ENCODE data around the gene CSNK1A1. TPM values are rescaled to one million over a fixed set of nuclear protein-coding genes. Genes with fewer than 3 reads are reported as not detected.

Gene CSNK1A1
- total RNA-seq, 1 experiment from 2014 or later: 263 TPM

DNA sequence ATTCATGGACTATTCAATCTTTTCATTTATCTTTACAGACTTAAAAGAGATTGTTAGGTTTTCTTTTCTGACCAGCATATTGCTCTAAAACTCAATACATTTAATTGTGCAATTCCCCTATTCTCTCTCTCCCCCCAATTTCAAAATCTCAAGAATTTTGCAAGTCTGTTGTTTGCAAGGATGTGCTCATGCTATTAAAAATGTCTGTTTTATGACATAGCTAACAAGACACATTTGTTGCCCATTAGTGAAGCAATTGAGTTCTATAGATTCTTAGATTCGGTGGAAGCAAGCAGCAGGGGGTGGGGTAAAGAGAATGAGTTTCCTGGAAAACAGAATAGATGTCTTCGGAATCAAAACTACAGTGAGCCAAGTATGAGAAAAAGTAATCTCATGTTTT lies 8.5 kb upstream of the CSNK1A1 start:
- Histone ChIP-seq H3K36me3 (ENCODE audit: control insufficient read depth in 1 of 2, insufficient read depth in 2 of 2, low read length in 2 of 2) (no peaks in the 10 kb centered on the region), H3K27me3 (ENCODE audit: insufficient read depth, low read length) (no peaks in the 10 kb centered on the region), H3K9ac (ENCODE audit: low read length) (no peak overlapping the region), H2AFZ (ENCODE audit: low read depth, low read length, poor library complexity, severe bottlenecking) (peak overlapping the region; percentile 72), H3K4me1 (ENCODE audit: control insufficient read depth in 1 of 2, insufficient read depth in 2 of 2, low read length in 2 of 2) (peaks cover 45 to 75% of the 10 kb centered on the region in 2 experiments), H3K9me2 (ENCODE audit: insufficient read depth) (no peaks in the 10 kb centered on the region), H3K9me3 (ENCODE audit: control insufficient read depth in 1 of 2, insufficient read depth in 1 of 2, low read depth in 1 of 2, low read length in 2 of 2) (no peaks in the 10 kb centered on the region), H3K4me2 (ENCODE audit: low read length) (peak overlapping the region; percentile 75), H3K79me2 (ENCODE audit: insufficient read depth, low read length) (no peaks in the 10 kb centered on the region), H4K20me1 (ENCODE audit: insufficient read depth) (no peaks in the 10 kb centered on the region), H3K27ac (ENCODE audit: low read depth, low read length) (no peak overlapping the region), H3K4me3 (replicated peaks in 1 of 2; ENCODE audit: low read depth in 1 of 2, low read length in 2 of 2) (no peak overlapping the region)
- intact Hi-C loops (cut with micrococcal nuclease): loop anchor here (5.0 to 10.0 kb wide), 3 partner anchors 295 to 827 kb away; no protein-coding TSS in a partner anchor
- no TSS peak for BruUV-seq (replicated peaks)
- no peak for ATAC-seq
- POLR2A ChIA-PET: no interaction called here
- CTCF ChIA-PET: no interaction called here
- DNase-seq (ENCODE audit: low read depth, low spot score): no peak
- TF ChIP-seq, protein P1, sequence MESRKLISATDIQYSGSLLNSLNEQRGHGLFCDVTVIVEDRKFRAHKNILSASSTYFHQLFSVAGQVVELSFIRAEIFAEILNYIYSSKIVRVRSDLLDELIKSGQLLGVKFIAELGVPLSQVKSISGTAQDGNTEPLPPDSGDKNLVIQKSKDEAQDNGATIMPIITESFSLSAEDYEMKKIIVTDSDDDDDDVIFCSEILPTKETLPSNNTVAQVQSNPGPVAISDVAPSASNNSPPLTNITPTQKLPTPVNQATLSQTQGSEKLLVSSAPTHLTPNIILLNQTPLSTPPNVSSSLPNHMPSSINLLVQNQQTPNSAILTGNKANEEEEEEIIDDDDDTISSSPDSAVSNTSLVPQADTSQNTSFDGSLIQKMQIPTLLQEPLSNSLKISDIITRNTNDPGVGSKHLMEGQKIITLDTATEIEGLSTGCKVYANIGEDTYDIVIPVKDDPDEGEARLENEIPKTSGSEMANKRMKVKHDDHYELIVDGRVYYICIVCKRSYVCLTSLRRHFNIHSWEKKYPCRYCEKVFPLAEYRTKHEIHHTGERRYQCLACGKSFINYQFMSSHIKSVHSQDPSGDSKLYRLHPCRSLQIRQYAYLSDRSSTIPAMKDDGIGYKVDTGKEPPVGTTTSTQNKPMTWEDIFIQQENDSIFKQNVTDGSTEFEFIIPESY (IDR thresholded peaks at IDR 0.05; ENCODE audit: extremely low read depth, insufficient replicate concordance, low read length): no peak
- TF ChIP-seq, protein P2, sequence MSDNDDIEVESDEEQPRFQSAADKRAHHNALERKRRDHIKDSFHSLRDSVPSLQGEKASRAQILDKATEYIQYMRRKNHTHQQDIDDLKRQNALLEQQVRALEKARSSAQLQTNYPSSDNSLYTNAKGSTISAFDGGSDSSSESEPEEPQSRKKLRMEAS (IDR thresholded peaks at IDR 0.05): no peak
- TF ChIP-seq JUND (IDR thresholded peaks at IDR 0.05) (no peak), POLR2A (IDR thresholded peaks at IDR 0.05; ENCODE audit: borderline replicate concordance, extremely low read depth, insufficient read depth, insufficient read length) (no peak)
- RAD21 ChIA-PET (ENCODE audit: low non-redundant PET in 1 of 2, low total read pairs in 2 of 2, uncharacterized antibody in 2 of 2, unreplicated experiment in 2 of 2): interaction anchor here in 1 of 2 experiments (0.6 kb wide), 1 partner anchor 15 kb away, joined by 3 read pairs; no protein-coding TSS in a partner anchor

DNA sequence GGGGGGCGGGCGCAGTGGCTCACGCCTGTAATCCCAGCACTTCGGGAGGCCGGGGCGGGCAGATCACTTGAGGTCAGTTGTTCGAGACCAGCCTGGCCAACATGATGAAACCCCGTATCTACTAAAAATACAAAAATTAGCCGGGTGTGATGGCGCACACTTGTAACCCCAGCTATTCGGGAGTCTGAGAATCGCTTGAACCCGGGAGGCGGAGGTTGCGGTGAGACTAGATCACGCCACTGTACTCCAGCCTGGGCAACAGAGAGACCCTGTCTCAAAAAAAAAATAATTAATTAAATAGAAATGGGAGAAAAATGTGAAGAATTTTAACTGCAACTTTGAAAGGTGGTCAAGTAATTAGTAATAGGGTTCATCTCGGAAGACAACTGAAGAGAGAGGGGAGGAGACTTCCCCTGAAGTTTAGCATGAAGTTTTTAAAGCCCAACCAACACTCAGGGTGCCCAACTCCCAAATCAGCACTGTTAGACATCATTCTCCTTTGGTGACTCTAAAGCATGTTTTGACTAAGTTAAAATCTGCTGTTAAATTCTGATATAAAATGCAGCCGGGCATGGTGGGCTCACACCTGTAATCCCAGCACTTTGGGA lies 1.4 kb upstream of the CSNK1A1 start:
- POLR2A ChIA-PET: interaction anchor here (0.7 to 4.5 kb wide), 6 partner anchors 9 to 208 kb away, joined by 3 to 56 read pairs (median 6); partner anchors contain the start of gene GRPEL2
- Histone ChIP-seq H3K4me3 (replicated peaks in 1 of 2; ENCODE audit: low read depth in 1 of 2, low read length in 2 of 2) (peak overlapping the region; percentile 85 to 99), H2AFZ (ENCODE audit: low read depth, low read length, poor library complexity, severe bottlenecking) (no peak overlapping the region), H3K4me1 (ENCODE audit: control insufficient read depth in 1 of 2, insufficient read depth in 2 of 2, low read length in 2 of 2) (peaks cover 10 to 61% of the 10 kb centered on the region in 2 experiments; a peak in 3 of 4 replicates), H3K9ac (ENCODE audit: low read length) (peak overlapping the region; percentile 99), H3K27me3 (ENCODE audit: insufficient read depth, low read length) (no peaks in the 10 kb centered on the region), H3K9me3 (ENCODE audit: control insufficient read depth in 1 of 2, insufficient read depth in 1 of 2, low read depth in 1 of 2, low read length in 2 of 2) (no peaks in the 10 kb centered on the region), H3K79me2 (ENCODE audit: insufficient read depth, low read length) (peaks cover 41% of the 10 kb centered on the region), H3K4me2 (ENCODE audit: low read length) (peak overlapping the region; percentile 80), H3K27ac (ENCODE audit: low read depth, low read length) (peak overlapping the region; percentile 93; the same call in 1 of the 2 replicates), H4K20me1 (ENCODE audit: insufficient read depth) (no peaks in the 10 kb centered on the region), H3K9me2 (ENCODE audit: insufficient read depth) (no peaks in the 10 kb centered on the region), H3K36me3 (ENCODE audit: control insufficient read depth in 1 of 2, insufficient read depth in 2 of 2, low read length in 2 of 2) (peaks cover 0 to 19% of the 10 kb centered on the region in 2 experiments; a peak in 3 of 4 replicates)
- intact Hi-C loops (cut with micrococcal nuclease): no loop called here
- RAD21 ChIA-PET (ENCODE audit: low non-redundant PET in 1 of 2, low total read pairs in 2 of 2, uncharacterized antibody in 2 of 2, unreplicated experiment in 2 of 2): no interaction called here
- DNase-seq (ENCODE audit: low read depth, low spot score) (no peak), ATAC-seq (no peak)
- no TSS peak for BruUV-seq (replicated peaks)
- CTCF ChIA-PET: interaction anchor here (1.1 to 2.7 kb wide), 5 partner anchors 10 to 113 kb away, joined by 3 to 22 read pairs (median 7); no protein-coding TSS in a partner anchor
- TF ChIP-seq YY1 (IDR thresholded peaks at IDR 0.05; ENCODE audit: extremely low read depth, insufficient replicate concordance, low read depth, low read length) (no peak), JUND (IDR thresholded peaks at IDR 0.05) (no peak), SRF (IDR thresholded peaks at IDR 0.05; ENCODE audit: low read depth) (no peak), POLR2AphosphoS5 (IDR thresholded peaks at IDR 0.05; ENCODE audit: low read depth, low read length) (no peak), EZH2 (IDR thresholded peaks at IDR 0.05) (no peak), POLR2A (IDR thresholded peaks at IDR 0.05; ENCODE audit: borderline replicate concordance, extremely low read depth, insufficient read depth, insufficient read length) (no peak), ZNF274 (IDR thresholded peaks at IDR 0.05; ENCODE audit: low read depth, low read length) (no peak), SP1 (IDR thresholded peaks at IDR 0.05; ENCODE audit: low read depth) (no peak), TCF7L2 (IDR thresholded peaks at IDR 0.05; ENCODE audit: borderline replicate concordance, extremely low read depth, insufficient read depth, insufficient read length) (no peak), CBX3 (IDR thresholded peaks at IDR 0.05; ENCODE audit: low read depth) (no peak)
- TF ChIP-seq, protein P1 (IDR thresholded peaks at IDR 0.05; ENCODE audit: extremely low read depth, insufficient replicate concordance, low read length): no peak
